Left renal pelvis (tissue), 4 donors: Measurements from ENCODE around the gene ZNHIT1. TPM values are rescaled to one million over a fixed set of nuclear protein-coding genes. Genes with fewer than 3 reads are reported as not detected.

ENCODE experiments used
- DNase-seq, 4 donors: peaks; one replicate each; pipeline ENCODE4 v3.0.0-alpha.2; 2013; ENCODE audit warnings: low read depth in 4 of 4, low spot score in 3 of 4
- polyA plus RNA-seq, 4 donors: library from polyadenylated mRNA; unstranded; fragments of 120-200 nt; gene quantifications; one replicate each; pipeline ENCODE4 v1.2.1, GENCODE V29; 2013; ENCODE audit not compliant: insufficient read length in 4 of 4

ZNHIT1 gene
- polyA plus RNA-seq, 4 donors, result 42.3 to 81.8 (median 56.0) TPM

DNA sequence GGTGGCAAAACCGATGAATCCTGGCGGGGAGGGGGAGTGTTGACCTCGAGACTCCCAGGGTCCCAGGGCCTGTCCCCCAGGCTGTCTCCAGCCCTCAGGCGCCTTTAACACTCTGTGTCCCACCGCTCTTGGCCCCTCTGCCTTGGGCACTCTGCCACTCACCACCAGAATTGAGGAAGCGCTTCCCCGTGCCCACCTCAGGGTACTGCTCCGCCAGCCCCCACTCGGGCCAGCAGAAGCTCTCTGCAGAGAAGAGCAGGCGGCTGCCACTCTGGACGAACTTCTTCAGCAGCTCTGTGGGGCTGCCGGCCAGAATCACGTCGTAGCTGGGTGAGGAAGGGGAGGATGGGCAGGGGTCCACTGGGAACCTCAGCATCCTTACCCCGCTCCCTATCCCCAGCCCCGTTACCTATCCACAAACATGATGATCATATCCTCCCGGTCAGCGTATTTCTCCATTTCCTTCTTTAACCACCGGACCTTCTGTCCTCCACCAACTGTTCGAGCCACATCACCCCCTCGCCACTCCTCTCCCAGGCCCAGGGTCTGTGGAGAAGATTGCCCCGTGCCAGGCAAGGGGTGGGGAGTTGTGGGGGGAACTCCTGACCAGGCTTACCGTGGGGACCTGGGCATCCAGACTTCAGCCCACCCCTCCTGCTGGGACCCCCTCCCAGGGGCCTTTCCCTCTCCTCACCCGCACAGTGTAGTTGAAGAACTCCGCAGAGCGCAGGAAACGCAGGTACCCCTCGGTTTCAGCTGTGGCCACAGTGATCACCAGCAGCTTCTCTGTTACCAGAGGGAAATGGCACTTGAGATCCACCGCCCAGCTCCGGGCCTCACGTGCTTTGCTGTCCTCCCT lies 1.7 kb upstream of the ZNHIT1 start:
- DNase-seq, result no peak

DNA sequence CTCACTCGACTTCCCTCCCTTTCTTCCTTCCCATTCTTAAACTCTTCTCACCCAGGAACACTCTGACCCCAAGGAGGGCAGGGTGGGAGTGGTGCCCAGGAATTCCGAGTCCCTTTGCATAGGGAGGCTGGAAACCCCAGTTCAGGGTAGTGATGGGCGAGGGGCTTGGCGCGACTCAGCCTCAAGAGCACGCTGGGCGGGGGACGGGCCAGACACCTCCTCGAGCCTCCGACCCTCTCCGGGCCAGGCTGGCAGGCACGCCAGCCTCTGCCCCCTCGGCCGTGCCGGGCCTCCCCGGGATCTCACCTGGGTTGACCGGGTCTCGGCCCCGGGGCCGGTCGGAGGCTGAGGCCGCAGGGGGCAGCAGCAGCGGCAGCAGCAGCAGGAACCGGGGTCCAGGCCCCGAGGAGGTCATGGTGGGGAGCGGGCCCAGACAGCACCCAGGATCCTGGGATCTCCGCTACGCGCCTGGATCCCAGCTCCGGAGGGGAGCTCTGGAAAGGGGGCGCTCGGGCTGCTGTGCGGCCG lies 1.0 kb upstream of the ZNHIT1 start:
- no peak for DNase-seq

DNA sequence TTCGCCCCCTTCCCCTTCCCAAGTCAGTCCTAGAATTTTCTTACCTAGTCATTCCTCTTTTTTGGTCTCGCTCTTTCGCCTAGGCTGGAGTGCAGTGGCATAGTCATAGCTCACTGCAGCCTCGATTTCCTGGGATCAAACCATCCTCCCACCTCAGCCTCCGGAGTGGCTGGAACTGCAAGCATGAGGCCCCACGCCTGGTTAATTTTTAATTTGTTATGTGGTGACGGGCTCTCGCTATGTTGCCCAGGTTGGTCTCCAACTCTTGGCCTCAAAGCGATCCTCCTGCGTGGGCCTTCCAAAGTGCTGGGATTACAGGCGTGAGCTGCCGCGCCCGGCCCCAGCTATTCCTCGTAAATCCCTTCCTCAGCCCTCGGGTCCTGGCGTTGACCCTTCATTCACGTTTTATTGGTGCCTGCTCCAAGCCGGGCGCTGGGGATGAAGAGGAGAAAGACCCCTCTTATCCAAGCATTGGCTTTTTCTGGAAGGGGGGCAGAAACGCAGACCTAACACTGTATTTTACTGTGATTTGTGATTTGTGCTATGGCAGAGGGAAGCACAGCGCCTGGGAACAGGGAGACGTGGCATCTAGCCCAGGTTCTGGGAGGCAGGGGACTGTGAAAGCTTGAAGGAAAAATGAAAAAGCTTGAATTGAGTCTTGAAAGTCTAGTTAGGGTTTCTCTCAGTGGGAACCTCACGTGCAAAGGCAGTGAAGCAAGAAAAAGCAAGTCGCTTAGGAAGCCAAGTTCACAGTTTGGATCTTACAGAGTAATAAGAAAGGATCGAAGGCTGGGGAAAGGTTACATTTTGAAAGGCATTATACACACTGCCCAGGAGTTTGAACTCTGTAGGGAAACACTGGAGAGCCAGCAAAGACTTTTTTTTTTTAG lies 516 bp downstream of the ZNHIT1 start:
- DNase-seq, result no peak

DNA sequence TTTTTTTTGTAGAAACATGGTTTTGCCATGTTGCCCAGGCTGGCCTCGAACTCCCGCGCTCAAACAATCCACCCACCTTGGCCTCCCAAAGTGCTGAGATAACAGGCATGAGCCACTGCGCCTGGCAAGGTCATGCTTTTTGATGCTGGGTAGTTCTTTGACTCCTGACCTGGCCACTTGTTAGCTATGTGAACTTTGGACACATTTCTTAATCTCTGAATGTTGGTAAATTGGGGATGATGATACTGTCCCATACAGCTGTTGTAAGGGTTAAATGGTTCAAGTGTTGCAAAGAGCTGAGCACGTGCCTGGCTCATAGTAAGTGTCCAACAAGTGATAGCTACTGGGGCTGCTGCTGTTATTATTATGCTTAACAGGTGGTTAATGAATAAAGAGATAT lies 2.3 kb downstream of the ZNHIT1 start:
- DNase-seq, result no peak

DNA sequence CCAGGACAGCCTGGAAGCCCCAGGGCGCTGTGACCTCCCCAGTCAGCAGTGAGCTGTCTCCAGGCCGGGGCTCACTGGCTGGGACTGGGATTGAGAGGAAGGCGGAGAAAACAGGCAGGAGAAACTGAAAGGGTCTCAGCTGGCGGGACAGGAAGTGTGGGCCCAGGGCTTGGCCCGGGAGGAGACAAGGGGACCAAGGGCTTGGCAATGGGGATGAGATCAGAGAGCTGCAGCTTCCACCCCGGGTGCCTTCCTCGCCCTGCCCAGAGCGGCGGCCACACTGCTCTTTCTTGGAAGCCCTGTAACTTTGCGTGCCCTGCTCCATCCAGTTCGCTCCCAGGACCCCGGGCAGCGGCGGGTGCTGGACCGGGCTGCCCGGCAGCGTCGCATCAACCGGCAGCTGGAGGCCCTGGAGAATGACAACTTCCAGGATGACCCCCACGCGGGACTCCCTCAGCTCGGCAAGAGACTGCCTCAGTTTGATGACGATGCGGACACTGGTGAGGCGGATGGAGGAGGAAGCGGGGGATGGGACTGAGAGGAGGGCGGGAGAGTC lies 4.4 kb downstream of the ZNHIT1 start:
- DNase-seq, result no peak

DNA sequence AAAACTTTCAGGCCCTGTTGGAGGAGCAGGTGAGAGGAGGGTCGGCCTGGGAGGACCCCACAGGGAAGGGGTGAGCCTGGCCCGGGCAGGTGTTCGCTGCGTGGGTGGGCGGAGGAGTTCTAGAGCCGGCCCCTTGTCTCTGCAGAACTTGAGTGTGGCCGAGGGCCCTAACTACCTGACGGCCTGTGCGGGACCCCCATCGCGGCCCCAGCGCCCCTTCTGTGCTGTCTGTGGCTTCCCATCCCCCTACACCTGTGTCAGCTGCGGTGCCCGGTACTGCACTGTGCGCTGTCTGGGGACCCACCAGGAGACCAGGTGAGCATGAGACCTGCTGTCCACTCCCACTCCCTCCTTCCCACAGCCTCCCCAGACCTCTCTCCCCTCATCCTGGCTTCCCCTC lies 5.6 kb downstream of the ZNHIT1 start:
- DNase-seq, result no peak

DNA sequence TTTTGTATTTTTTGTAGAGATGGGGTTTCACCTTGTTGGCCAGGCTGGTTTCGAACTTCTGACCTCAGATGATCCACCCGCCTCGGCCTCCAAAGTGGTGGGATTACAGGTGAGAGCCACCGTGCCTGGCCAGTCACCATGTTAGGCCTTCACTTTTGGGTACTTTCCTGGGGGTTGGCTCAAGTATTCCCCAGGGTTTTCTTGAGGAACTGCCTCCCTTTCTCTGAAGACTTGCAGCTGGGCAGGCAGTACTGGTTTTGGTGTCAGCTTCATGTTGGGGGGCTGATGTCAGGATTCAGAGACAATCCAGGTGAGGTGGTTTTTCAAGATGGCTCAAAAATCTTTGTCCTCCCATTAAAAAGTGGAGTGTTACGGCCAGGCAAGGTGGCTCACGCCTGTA lies 7.7 kb downstream of the ZNHIT1 start:
- DNase-seq, result no peak

DNA sequence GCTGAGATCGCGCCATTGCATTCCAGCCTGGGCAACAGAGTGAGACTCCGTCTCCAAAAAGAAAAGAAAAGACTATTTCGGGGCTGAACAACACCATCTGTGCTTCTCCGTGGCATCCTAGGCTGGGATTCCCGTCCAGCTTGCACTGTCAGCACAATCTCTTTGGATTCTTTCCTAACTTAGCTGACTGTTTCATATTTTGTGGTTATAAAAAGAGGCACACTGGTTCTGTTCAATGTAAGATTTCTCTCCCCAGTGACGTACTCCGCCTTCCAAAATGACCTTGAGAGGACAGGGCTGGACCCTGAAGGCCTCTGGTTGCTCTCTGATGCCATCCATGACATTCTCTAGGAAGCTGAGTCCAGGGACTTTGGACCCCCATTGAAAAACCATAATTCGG lies 8.8 kb downstream of the ZNHIT1 start:
- DNase-seq, result no peak

DNA sequence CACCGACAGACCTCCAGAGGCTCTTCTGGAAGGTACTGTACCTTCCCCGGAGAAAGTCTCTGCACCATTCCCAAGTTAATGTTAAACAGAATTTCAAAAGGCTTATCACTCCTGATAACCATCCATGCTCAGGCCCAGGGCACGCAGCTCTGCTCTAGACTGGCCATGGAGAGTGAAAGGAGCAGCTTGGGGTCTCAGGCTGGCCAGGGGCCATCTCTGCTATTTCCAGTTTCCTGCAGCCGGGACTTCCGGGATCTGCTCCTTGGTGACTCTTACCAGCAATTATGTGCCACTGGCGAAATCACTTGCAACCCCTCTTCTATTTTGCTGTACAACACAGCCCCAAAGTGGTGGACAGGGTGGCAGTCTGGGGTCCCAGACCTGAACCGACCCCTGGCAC lies 13.7 kb downstream of the ZNHIT1 start:
- no peak for DNase-seq

DNA sequence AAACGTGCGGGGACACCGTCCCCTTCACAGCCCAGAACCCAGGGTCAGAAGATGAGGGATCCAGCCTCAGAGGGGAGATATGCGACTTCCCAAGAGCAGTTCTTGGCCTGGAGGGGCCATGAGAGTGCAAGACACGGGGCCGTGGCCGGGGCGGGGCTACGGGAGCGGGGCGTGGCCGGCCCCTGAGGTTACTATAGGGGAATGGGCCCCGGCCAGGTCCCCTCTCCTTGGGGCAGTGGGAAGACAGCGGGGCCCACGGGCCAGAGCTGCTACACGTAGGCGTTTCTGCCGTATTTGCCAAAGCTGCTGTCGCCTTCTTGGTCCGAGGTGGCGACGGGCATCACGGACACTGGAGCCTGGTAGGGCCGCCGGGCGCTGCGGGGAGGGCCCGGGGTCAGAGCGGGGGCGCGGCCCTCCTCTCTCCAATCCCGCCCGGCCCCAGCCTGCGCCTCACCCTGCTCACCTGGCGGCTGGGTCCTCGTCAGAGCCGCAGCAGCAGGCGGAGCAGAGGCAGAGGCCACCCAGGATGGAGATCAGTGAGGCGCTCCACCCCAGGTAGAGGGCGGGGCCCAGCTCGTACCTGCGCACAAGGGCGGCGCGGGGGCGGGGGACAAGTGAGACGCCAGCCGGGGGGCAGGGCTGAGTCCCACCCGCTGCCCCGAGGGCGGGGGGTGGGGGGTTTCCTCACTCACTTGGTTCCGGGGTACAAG lies 14.3 kb downstream of the ZNHIT1 start:
- DNase-seq, result no peak

DNA sequence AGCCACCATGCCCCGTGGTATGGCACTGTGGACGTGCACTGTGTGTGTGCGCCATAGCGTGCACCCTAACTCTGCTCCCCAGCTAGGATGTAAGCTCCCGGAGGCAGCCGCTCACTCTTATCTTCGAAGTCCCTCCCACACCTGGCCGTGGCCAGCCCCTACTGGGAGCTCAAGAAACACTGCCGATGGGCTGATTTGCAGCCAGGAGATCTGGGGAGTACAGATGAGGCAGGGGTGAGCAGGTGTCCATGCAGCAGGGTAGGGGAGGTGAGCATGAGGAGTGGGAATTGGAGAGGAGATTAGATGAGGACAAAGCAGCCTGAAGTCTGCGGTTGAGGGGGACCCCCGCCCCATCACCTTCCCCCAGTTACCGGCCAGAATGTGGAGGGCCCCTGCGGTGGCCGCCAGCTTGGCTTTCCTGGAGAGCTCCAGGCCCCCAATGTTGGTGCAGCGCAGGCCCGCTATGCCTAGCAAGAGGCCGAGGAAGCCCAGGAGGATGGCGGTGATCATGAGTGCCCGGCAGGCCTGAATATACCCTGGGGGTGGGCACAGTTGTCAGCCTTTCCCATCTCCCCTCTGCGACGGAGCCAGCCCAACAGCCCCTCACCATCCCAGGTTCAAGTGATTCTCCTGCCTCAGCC lies 16.1 kb downstream of the ZNHIT1 start:
- no peak for DNase-seq

DNA sequence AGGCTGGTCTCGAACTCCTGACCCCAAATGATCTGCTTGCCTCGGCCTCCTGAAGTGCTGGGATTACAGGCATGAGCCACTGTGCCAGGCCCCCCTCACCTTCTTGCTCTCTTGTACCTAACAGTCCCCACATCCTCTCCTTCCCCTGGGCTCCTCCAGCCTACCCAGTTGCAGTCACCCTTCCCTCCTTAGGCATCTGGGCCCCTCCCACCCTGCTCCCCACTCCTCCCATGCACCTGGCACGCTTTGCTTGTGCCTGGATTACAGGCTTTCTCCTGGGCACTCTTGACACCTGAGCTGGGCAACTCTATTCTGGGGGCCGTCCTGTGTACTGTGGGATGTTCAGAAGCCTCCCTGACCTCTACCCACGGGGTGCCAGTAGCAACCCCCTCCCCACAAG lies 16.7 kb downstream of the ZNHIT1 start:
- DNase-seq, result no peak

DNA sequence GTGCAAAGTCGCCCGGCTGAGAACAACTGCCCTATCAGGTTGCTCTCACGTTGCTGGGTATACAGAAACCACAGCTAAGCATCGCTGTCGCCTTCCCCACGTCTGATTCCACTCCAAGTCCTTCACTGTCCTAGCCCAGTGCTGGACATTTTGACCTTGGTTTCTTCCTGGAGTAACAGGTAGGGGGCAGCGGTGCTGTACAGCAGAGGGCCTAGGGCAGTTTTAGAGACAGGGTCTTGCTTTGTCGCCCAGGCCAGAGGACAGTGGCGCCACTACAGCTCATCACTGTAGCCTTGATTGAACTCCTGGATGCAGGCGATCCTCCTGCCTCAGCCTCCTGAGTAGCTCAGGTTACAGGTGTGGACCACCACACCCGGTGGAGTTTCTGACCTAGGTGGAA lies 17.1 kb downstream of the ZNHIT1 start:
- DNase-seq, result no peak

DNA sequence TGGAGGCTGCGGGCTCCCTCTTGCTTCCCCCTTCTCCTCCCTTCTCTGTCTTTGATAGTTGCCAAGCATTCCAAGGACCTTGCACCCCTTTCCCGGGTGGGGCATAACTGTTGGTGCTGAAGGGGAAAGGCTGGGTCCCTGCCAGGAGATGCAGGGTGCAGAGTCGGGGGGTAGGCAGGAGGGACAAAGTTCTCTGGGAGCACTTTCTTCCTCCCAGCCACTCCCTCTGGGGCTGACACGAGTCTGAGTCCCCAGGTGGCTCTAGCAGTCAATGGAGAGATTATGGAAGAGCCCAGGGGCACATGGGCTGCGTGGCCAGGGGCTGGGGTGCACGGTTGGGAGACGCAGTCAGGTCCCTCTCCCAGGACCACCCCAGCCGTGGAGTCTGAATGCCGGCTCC lies 17.6 kb downstream of the ZNHIT1 start:
- DNase-seq, result no peak

DNA sequence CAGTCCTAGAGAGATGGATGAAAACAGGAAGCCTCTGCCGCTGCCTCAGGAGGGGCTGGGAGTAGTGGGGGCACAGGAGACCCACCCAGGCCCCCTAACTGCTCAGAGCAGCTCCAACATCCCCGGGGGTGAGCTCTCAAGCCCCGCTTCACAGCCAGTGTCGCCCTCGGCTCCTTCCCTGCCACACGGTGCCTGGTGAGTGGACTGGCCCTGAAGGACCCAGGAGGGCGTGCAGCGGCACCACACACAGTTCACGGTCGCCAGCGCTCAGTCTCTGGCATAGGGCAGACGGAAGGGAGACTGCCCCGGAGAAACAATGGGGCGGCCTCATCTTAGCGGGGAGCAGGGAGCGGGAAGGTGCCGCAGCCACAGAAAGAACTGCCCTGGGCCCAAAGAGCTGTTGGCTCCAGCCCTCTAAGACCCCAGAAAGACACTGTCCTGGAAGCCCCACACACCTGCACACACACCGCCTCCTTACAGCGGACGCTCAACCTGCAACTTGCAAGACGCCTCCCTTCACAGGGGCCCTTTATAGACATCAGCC lies 18.4 kb downstream of the ZNHIT1 start:
- DNase-seq, result no peak

DNA sequence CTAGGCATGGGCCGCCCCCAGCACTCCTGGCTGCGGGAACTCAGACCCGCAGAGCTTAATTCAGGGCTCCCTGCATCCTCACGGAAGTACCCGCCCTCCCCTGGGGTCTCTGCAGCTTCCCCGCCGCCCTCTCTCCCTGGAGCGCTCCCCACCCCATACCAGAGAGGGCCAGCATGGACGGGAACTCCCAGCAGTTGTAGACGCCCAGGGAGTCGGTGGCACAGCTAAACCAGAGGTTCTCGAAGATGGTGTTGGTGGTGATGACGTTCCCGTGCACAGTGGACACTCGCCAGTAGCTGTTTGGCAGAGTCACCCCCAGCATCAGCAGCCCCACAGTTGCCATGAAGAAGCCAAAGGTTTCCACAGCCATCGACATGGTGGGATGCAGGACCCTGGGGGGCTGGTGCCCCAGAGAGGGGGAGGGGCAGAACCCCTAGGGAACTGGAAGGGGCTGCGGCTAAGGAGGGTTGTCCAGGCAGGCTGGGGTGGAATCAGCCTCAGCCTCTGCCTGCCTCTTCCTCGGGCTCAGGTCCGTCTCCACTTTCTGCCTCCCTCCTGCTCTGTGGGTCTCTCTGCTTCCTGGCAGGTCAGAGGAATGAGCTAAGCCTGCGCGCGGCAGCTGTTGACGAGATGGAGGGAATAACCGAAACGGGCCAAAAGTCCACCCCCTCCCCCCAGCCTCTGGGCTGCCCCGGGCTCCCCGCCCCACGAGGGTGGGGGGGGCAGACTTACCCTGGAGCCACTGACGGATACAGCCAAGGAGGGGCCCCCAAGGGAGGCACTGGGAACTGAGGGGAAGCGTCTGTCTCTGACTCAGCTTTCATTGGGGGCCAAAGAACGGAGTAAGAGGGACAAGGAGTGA lies 19.5 kb downstream of the ZNHIT1 start, which contains the start of gene CLDN15:
Gene CLDN15 (minus strand): TSS at position 597 of the 862 bp plus-strand sequence. CDS start 221 bp downstream, at position 376.
- no peak for DNase-seq

DNA sequence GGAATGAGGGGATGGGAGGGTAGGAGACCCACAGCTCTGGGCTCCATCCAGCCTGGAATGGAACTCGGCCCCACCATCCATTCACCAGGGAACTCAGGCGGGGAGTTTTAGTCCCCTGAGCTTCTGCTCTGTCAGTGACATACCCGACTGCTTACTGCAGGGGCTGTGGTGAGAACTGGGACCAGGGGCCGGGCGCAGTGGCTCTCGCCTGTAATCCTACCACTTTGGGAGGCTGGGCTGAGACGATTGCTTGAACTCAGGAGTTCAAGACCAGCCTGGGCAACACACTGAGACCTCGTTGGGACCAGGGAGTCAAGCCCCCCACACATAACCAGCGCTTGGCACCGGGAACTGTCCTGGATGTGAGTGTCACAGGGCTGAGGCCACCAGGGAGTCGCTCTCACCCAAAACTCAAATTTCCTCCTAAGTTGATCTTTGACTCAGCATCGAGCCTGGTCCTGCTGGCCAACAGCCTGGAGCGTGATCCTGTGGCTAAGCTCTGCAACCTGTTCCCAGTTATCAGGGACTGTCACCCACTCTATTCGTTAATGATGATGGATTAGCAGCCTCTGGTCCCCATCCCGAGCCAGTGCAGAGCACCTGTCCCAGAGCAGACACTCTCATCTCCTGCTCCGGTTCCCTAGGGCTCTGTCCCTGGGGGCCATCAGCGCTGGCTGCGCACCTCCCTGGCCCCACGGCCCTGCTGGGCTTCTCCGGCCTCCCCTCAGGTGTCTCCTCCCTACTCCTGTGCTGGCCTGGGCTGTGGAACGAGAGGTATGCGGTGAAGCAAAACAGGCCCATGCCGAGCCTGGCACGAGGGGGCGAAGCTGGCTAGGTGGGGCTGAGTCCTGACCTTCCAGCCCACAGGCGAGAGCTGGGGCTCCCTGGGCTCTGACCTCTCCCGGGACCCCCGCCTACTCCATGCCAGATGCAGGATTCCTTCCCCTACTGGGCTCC lies 20.5 kb downstream of the ZNHIT1 start:
- no peak for DNase-seq
